HG03060 (cell line): ENCODE results near the gene MALAT1.
"Not testable (repeated sequence)": the region's sequence is repeated elsewhere in the genome, so short reads cannot be mapped to it uniquely, and the experiment has no call there.

Experiments used
- ATAC-seq: cut with Tn5 transposase; IDR thresholded peaks from one replicate; pipeline ENCODE4 v1.9.1; 2021; ENCODE audit warnings: low read depth, moderate number of reproducible peaks; ENCODE audit not compliant: unreplicated experiment

MALAT1 gene

GRCh38 chr11:65516135-65516968 is 17.5 kb downstream of the MALAT1 start:
- ATAC-seq: no peak

GRCh38 chr11:65518941-65519549 is 20.2 kb downstream of the MALAT1 start:
- not testable (repeated sequence) for ATAC-seq

GRCh38 chr11:65521777-65522521 is 23.1 kb downstream of the MALAT1 start:
- ATAC-seq: not testable (repeated sequence)

- ATAC-seq: not testable (repeated sequence)
These were observed 24.1 kb downstream of the MALAT1 start for GRCh38 chr11:65522718-65523630.

- not testable (repeated sequence) for ATAC-seq
These were observed 24.8 kb downstream of the MALAT1 start for GRCh38 chr11:65523631-65523968.

- no peak for ATAC-seq
These were observed 25.3 kb downstream of the MALAT1 start for GRCh38 chr11:65524014-65524740.

GRCh38 chr11:65524741-65525545 is 26.1 kb downstream of the MALAT1 start, which contains the start of gene SCYL1:
SCYL1 (plus strand) TSS chr11:65525083; CDS start chr11:65525154, 71 bp downstream.
- ATAC-seq: no peak

GRCh38 chr11:65525546-65526480 is 27.0 kb downstream of the MALAT1 start:
- no peak for ATAC-seq

- no peak for ATAC-seq
These were observed 27.9 kb downstream of the MALAT1 start for GRCh38 chr11:65526744-65527143.

GRCh38 chr11:65528819-65529350 is 30.0 kb downstream of the MALAT1 start:
- no peak for ATAC-seq

- no peak for ATAC-seq
These were observed 30.8 kb downstream of the MALAT1 start for GRCh38 chr11:65529475-65530156.

GRCh38 chr11:65530157-65530496 is 31.3 kb downstream of the MALAT1 start:
- no peak for ATAC-seq

- no peak for ATAC-seq
These were observed 33.7 kb downstream of the MALAT1 start for GRCh38 chr11:65532388-65533064.

GRCh38 chr11:65535102-65535501 is 36.3 kb downstream of the MALAT1 start:
- no peak for ATAC-seq

GRCh38 chr11:65536412-65537295 is 37.8 kb downstream of the MALAT1 start:
- no peak for ATAC-seq

- no peak for ATAC-seq
These were observed 38.4 kb downstream of the MALAT1 start for GRCh38 chr11:65537296-65537597.
